MM.1S (cell line): ENCODE results near the gene RFTN1.

Source experiments
- DNase-seq: peaks from one replicate; pipeline ENCODE4 v3.0.0-alpha.2; 2015
- H2AFZ ChIP-seq: fragments of 300-600 bp; sonication (generic); 2 replicates; pipeline ENCODE4 v1.6.0; 2016; ENCODE audit warnings: antibody characterized with exemption, low read length
- H3F3A ChIP-seq: fragments of 300-600 bp; sonication (generic); 2 replicates; pipeline ENCODE4 v1.6.1; 2016; ENCODE audit warnings: mild to moderate bottlenecking, antibody characterized with exemption, low read length, moderate library complexity, mixed read lengths; ENCODE audit not compliant: insufficient read depth
- H3K27ac ChIP-seq: fragments of 300-600 bp; sonication (generic); 2 replicates; pipeline ENCODE4 v1.5.1; 2016; ENCODE audit warnings: mild to moderate bottlenecking, low read length
- H3K27me3 ChIP-seq: fragments of 300-600 bp; sonication (generic); replicated peaks from 2 replicates; pipeline ENCODE4 v1.6.0; 2016; ENCODE audit warnings: low read length; ENCODE audit not compliant: insufficient read depth
- H3K36me3 ChIP-seq: fragments of 300-600 bp; sonication (generic); replicated peaks from 2 replicates; pipeline ENCODE4 v1.6.1; 2016; ENCODE audit warnings: mild to moderate bottlenecking, low read length, mixed read lengths; ENCODE audit not compliant: insufficient read depth
- H3K4me1 ChIP-seq: fragments of 300-600 bp; sonication (generic); 2 replicates; pipeline ENCODE4 v1.6.1; 2016; ENCODE audit warnings: low read length, mixed read lengths
- H3K4me2 ChIP-seq: fragments of 300-600 bp; sonication (generic); 2 replicates; pipeline ENCODE4 v1.6.0; 2016; ENCODE audit warnings: low read depth, low read length
- H3K4me3 ChIP-seq: fragments of 300-600 bp; sonication (generic); 2 replicates; pipeline ENCODE4 v1.5.1; 2016; ENCODE audit warnings: low read length, mixed read lengths
- H3K79me2 ChIP-seq: fragments of 300-600 bp; sonication (generic); 2 replicates; pipeline ENCODE4 v1.6.1; 2016; ENCODE audit warnings: mixed run types, low read length, mixed read lengths
- H3K9ac ChIP-seq: fragments of 300-600 bp; sonication (generic); 2 replicates; pipeline ENCODE4 v1.6.1; 2016; ENCODE audit warnings: low read length, mixed read lengths
- H3K9me2 ChIP-seq: fragments of 300-600 bp; sonication (generic); replicated peaks from 2 replicates; pipeline ENCODE4 v1.6.1; 2016; ENCODE audit warnings: mild to moderate bottlenecking, low read length, mixed read lengths; ENCODE audit not compliant: insufficient read depth
- H3K9me3 ChIP-seq: fragments of 300-600 bp; sonication (generic); replicated peaks from 2 replicates; pipeline ENCODE4 v1.6.1; 2016; ENCODE audit warnings: mild to moderate bottlenecking, low read length, mixed read lengths; ENCODE audit not compliant: insufficient read depth
- H4K20me1 ChIP-seq: fragments of 300-600 bp; sonication (generic); 2 replicates; pipeline ENCODE4 v1.6.1; 2016; ENCODE audit warnings: mild to moderate bottlenecking, low read length, moderate library complexity, mixed read lengths; ENCODE audit not compliant: insufficient read depth
- EZH2 ChIP-seq: fragments of 300-600 bp; sonication (generic); optimal IDR thresholded peaks from 2 replicates; pipeline ENCODE3; 2017; ENCODE audit warnings: low read depth, mild to moderate bottlenecking, antibody characterized with exemption, low read length, mixed read lengths
- EZH2phosphoT487 ChIP-seq: fragments of 300-600 bp; sonication (generic); IDR thresholded peaks from 2 replicates; pipeline ENCODE4 v1.6.1; 2018; ENCODE audit warnings: antibody characterized with exemption, low read length
- TF ChIP-seq, protein P1 (sequence below): fragments of 300-600 bp; sonication (generic); IDR thresholded peaks from 2 replicates; pipeline ENCODE4 v1.5.1; 2016; ENCODE audit warnings: antibody characterized with exemption, low read length, mixed read lengths

The RFTN1 gene

DNA sequence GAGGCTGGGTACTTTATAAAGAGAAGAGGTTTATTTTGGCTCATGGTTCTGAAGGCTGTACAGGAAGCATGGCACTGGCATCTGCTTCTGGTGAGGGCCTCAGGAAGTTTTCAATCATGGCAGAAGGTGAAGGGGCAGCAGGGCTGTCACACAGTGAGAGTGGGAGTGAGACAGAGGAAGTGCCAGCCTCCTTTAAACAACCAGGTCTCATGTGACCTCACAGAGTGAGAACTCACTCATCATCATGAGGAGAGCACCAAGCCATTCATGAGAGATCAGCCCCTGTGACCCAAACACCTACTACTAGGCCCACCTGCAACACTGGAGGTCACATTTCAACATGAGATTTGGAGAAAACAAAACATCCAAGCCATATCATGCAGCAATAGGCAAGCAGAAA is 9.3 kb upstream of the RFTN1 start:
- Histone ChIP-seq H3K4me3 (no peak overlapping the region), H3F3A (no peaks in the 10 kb centered on the region), H3K9me3 (no peaks in the 10 kb centered on the region), H3K4me1 (peaks cover 8% of the 10 kb centered on the region), H3K9ac (no peak overlapping the region), H3K4me2 (no peak overlapping the region), H3K36me3 (no peaks in the 10 kb centered on the region), H3K27me3 (no peaks in the 10 kb centered on the region), H2AFZ (no peak overlapping the region), H4K20me1 (no peaks in the 10 kb centered on the region), H3K27ac (no peak overlapping the region), H3K9me2 (no peaks in the 10 kb centered on the region), H3K79me2 (no peaks in the 10 kb centered on the region)
- TF ChIP-seq EZH2 (no peak), EZH2phosphoT487 (no peak)
- TF ChIP-seq, protein P1, sequence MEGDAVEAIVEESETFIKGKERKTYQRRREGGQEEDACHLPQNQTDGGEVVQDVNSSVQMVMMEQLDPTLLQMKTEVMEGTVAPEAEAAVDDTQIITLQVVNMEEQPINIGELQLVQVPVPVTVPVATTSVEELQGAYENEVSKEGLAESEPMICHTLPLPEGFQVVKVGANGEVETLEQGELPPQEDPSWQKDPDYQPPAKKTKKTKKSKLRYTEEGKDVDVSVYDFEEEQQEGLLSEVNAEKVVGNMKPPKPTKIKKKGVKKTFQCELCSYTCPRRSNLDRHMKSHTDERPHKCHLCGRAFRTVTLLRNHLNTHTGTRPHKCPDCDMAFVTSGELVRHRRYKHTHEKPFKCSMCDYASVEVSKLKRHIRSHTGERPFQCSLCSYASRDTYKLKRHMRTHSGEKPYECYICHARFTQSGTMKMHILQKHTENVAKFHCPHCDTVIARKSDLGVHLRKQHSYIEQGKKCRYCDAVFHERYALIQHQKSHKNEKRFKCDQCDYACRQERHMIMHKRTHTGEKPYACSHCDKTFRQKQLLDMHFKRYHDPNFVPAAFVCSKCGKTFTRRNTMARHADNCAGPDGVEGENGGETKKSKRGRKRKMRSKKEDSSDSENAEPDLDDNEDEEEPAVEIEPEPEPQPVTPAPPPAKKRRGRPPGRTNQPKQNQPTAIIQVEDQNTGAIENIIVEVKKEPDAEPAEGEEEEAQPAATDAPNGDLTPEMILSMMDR, result no peak
- DNase-seq, result no peak

DNA sequence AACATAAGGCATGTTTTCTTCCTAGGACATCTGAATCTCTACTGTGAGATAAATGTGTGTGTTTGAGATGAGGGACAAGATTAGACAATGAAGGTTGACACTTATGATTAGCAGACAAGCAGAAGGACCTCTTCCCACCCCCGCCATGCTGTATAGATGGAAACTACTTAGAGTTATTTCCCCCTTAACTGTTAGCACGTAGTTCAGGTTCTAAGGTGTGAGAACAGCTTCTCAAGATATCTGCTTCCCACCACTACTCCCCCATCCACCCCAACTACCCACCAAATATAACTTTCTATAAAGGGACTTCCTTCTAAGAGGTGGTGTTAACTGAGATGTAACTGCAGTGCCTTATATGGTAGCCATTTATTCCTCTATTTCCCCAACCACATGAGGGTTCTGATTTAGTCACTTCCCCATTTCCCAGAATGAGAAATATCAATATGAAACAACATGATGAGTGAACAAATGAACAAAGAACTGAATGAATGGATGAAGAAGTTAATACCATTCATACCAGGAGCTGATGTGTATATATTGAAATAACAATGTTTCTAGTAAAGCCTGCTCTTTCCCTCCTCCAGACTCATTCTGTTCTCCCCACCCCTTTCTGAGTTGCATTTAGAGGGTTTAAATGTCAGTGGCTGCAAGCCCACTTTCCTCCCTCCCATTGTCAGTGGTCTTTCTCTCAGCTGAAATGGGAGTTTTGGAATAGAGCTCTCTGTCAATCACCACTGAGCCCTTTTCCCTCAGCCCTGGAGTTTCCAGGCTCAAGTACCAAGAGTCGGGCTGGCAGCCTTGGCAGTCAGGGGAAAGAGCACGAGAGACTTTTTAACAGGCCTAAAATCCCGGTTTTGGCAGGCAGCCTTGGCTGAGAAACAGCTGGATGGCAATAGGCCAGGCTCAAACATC is 7.7 kb upstream of the RFTN1 start:
- H2AFZ ChIP-seq, result no peak overlapping the region
- H3K9ac ChIP-seq, result no peak overlapping the region
- H3K4me2 ChIP-seq, result no peak overlapping the region
- H4K20me1 ChIP-seq, result no peaks in the 10 kb centered on the region
- TF ChIP-seq EZH2phosphoT487, result no peak
- TF ChIP-seq EZH2, result no peak
- TF ChIP-seq, protein P1, result no peak
- H3F3A ChIP-seq, result no peaks in the 10 kb centered on the region
- no peak overlapping the region for H3K27ac ChIP-seq
- no peaks in the 10 kb centered on the region for H3K9me2 ChIP-seq
- H3K27me3 ChIP-seq, result no peaks in the 10 kb centered on the region
- no peak for DNase-seq
- no peaks in the 10 kb centered on the region for H3K36me3 ChIP-seq
- H3K4me1 ChIP-seq, result peaks cover 8% of the 10 kb centered on the region
- H3K79me2 ChIP-seq, result no peaks in the 10 kb centered on the region
- H3K9me3 ChIP-seq, result no peaks in the 10 kb centered on the region
- no peak overlapping the region for H3K4me3 ChIP-seq

DNA sequence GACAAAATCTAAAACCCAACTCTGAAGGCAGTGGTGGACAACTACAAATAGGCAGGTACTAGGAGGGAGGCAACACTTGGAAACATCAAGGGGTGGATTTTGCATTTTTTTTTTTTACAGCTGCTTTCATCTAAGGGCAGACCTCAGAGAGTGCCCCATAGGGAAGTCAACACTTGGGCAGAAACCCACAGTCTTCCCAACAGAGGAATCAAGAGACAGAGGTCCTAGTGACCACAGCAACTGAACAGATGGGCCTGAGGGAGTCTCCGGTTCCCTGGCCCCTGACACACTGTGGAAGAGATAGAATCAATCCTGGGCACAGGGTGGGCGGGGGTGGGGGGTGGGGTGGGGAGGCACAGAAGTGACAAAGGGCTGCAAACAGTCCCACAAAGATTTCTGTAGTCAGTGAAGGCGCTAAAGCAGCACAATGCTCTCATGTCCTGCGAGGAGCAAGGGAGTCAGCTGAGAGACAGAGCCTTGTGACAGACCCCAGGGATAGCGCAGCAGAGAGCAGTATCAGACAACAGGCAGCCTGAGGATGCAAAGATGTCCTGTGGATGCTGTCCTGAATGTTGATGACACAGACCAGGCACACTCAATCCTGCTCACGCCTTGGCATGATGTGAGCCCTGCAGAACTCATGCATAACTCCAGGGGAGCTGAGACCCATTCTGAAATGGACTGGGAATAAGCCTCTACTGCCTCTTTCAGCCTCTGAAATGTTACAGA is 6.9 kb upstream of the RFTN1 start:
- DNase-seq, result no peak
- no peak overlapping the region for H3K4me2 ChIP-seq
- TF ChIP-seq, protein P1, result no peak
- TF ChIP-seq EZH2, result no peak
- TF ChIP-seq EZH2phosphoT487, result no peak
- no peaks in the 10 kb centered on the region for H4K20me1 ChIP-seq
- no peak overlapping the region for H3K9ac ChIP-seq
- H3K9me3 ChIP-seq, result no peaks in the 10 kb centered on the region
- H3K4me3 ChIP-seq, result no peak overlapping the region
- no peak overlapping the region for H2AFZ ChIP-seq
- H3K9me2 ChIP-seq, result no peaks in the 10 kb centered on the region
- H3K36me3 ChIP-seq, result no peaks in the 10 kb centered on the region
- H3K79me2 ChIP-seq, result no peaks in the 10 kb centered on the region
- H3K27ac ChIP-seq, result no peak overlapping the region
- H3F3A ChIP-seq, result no peaks in the 10 kb centered on the region
- H3K27me3 ChIP-seq, result no peaks in the 10 kb centered on the region
- peaks cover 8% of the 10 kb centered on the region for H3K4me1 ChIP-seq
